ENCODE measurements around the gene AFP. TPM values are rescaled to one million over a fixed set of nuclear protein-coding genes. Genes with fewer than 3 reads are reported as not detected.

The AFP gene
- polyA plus RNA-seq, 1 donor from 2014 or later: not detected

DNA sequence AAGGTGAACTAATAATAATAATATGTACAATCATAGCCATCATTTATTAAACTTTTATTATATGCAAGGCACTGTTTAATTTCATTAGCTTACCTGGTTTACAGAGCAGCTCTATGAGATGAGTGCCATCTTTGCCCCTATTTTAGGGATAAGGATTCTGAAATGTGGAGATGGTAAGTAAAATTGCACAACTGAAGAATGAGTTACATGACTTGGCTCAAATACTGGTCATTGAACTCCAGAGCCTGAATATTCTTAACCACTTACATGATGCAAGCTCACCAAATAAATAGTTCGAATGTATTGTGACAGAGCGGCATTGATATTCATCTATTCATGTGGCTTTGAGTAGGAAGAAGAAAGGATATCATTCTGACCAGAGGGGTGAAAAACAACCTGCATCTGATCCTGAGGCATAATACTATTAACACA is 20.2 kb upstream of the AFP start:
- no peak overlapping the region for H2AFZ ChIP-seq (ENCODE audit: low read depth, low read length)
- no peak overlapping the region for H3K4me3 ChIP-seq (ENCODE audit: low read length)
- no peaks in the 10 kb centered on the region for H3K36me3 ChIP-seq (ENCODE audit: insufficient read depth, low read length)
- no peak overlapping the region for H3K4me2 ChIP-seq (ENCODE audit: low read length)
- no peaks in the 10 kb centered on the region for H3K9me2 ChIP-seq (ENCODE audit: insufficient read depth, low read length)
- no peaks in the 10 kb centered on the region for H3F3A ChIP-seq (ENCODE audit: insufficient read depth, low read length, poor library complexity, severe bottlenecking)
- TF ChIP-seq MXI1 (conservative IDR thresholded peaks at IDR 0.05; ENCODE audit: poor library complexity, severe bottlenecking): no peak
- TF ChIP-seq SMC3 (conservative IDR thresholded peaks at IDR 0.05; ENCODE audit: poor library complexity): no peak
- TF ChIP-seq EZH2 (IDR thresholded peaks at IDR 0.05; ENCODE audit: borderline replicate concordance, insufficient read depth, low read length, poor library complexity, severe bottlenecking): no peak
- TF ChIP-seq TAF1 (IDR thresholded peaks at IDR 0.05; ENCODE audit: low read depth): no peak
- TF ChIP-seq RAD21 (conservative IDR thresholded peaks at IDR 0.05): no peak
- TF ChIP-seq, protein P1, sequence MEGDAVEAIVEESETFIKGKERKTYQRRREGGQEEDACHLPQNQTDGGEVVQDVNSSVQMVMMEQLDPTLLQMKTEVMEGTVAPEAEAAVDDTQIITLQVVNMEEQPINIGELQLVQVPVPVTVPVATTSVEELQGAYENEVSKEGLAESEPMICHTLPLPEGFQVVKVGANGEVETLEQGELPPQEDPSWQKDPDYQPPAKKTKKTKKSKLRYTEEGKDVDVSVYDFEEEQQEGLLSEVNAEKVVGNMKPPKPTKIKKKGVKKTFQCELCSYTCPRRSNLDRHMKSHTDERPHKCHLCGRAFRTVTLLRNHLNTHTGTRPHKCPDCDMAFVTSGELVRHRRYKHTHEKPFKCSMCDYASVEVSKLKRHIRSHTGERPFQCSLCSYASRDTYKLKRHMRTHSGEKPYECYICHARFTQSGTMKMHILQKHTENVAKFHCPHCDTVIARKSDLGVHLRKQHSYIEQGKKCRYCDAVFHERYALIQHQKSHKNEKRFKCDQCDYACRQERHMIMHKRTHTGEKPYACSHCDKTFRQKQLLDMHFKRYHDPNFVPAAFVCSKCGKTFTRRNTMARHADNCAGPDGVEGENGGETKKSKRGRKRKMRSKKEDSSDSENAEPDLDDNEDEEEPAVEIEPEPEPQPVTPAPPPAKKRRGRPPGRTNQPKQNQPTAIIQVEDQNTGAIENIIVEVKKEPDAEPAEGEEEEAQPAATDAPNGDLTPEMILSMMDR (IDR thresholded peaks at IDR 0.05; ENCODE audit: poor library complexity, severe bottlenecking): no peak
- TF ChIP-seq EP300 (conservative IDR thresholded peaks at IDR 0.05; ENCODE audit: poor library complexity, severe bottlenecking): no peak
- TF ChIP-seq, protein P2, sequence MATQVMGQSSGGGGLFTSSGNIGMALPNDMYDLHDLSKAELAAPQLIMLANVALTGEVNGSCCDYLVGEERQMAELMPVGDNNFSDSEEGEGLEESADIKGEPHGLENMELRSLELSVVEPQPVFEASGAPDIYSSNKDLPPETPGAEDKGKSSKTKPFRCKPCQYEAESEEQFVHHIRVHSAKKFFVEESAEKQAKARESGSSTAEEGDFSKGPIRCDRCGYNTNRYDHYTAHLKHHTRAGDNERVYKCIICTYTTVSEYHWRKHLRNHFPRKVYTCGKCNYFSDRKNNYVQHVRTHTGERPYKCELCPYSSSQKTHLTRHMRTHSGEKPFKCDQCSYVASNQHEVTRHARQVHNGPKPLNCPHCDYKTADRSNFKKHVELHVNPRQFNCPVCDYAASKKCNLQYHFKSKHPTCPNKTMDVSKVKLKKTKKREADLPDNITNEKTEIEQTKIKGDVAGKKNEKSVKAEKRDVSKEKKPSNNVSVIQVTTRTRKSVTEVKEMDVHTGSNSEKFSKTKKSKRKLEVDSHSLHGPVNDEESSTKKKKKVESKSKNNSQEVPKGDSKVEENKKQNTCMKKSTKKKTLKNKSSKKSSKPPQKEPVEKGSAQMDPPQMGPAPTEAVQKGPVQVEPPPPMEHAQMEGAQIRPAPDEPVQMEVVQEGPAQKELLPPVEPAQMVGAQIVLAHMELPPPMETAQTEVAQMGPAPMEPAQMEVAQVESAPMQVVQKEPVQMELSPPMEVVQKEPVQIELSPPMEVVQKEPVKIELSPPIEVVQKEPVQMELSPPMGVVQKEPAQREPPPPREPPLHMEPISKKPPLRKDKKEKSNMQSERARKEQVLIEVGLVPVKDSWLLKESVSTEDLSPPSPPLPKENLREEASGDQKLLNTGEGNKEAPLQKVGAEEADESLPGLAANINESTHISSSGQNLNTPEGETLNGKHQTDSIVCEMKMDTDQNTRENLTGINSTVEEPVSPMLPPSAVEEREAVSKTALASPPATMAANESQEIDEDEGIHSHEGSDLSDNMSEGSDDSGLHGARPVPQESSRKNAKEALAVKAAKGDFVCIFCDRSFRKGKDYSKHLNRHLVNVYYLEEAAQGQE (IDR thresholded peaks at IDR 0.05; ENCODE audit: borderline replicate concordance): no peak
- no peak for TF ChIP-seq POLR2AphosphoS5 (IDR thresholded peaks at IDR 0.05)
- no peaks in the 10 kb centered on the region for H4K20me1 ChIP-seq (ENCODE audit: insufficient read depth)
- no peak overlapping the region for H3K27ac ChIP-seq (ENCODE audit: low read length)
- no peaks in the 10 kb centered on the region for H3K9me3 ChIP-seq (ENCODE audit: low read length)
- H3K79me2 ChIP-seq (replicated peaks; ENCODE audit: insufficient read depth, low read length): no peaks in the 10 kb centered on the region
- H3K27me3 ChIP-seq (ENCODE audit: insufficient read depth, low read depth, low read length): no peaks in the 10 kb centered on the region
- no peak overlapping the region for H3K9ac ChIP-seq (ENCODE audit: low read length)

DNA sequence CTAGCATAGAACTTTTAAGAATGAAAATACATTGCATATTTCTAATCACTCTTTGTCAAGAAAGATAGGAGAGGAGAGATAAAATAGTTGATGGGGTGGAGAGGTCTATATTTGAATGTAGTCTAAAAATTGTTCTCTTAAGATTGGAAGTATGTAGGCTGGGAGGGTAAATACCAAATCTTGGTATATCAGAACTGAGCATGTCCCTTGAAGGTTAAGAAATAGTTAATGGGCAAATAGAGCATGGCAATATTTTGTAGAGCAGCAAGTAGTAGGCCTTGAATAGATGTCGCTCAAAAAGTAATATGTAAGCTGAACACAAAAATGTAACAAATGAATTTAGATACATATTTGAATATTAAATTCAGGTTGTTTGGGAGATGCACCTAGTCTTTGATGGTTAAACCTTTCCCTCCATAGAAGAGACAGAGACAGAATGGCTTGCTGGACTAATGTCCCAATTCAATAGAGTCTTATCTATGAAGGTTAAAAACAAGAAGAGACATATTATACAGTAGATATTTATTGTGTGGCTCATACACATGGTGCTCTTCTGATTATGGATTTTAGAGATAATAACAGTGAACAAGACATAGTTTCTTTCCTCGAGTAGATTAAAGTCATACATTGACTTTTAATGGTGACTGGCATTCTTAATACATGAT is 19.5 kb upstream of the AFP start:
- TF ChIP-seq, protein P1 (IDR thresholded peaks at IDR 0.05; ENCODE audit: poor library complexity, severe bottlenecking): no peak
- TF ChIP-seq SMC3 (conservative IDR thresholded peaks at IDR 0.05; ENCODE audit: poor library complexity): no peak
- no peak for TF ChIP-seq RAD21 (conservative IDR thresholded peaks at IDR 0.05)
- TF ChIP-seq POLR2AphosphoS5 (IDR thresholded peaks at IDR 0.05): no peak
- TF ChIP-seq EZH2 (IDR thresholded peaks at IDR 0.05; ENCODE audit: borderline replicate concordance, insufficient read depth, low read length, poor library complexity, severe bottlenecking): no peak
- H3F3A ChIP-seq (ENCODE audit: insufficient read depth, low read length, poor library complexity, severe bottlenecking): no peaks in the 10 kb centered on the region
- no peaks in the 10 kb centered on the region for H4K20me1 ChIP-seq (ENCODE audit: insufficient read depth)
- H3K9me3 ChIP-seq (ENCODE audit: low read length): no peaks in the 10 kb centered on the region
- H3K27me3 ChIP-seq (ENCODE audit: insufficient read depth, low read depth, low read length): no peaks in the 10 kb centered on the region
- H3K36me3 ChIP-seq (ENCODE audit: insufficient read depth, low read length): no peaks in the 10 kb centered on the region
- no peaks in the 10 kb centered on the region for H3K9me2 ChIP-seq (ENCODE audit: insufficient read depth, low read length)
- H3K4me2 ChIP-seq (ENCODE audit: low read length): no peak overlapping the region
- no peak overlapping the region for H3K4me3 ChIP-seq (ENCODE audit: low read length)
- H2AFZ ChIP-seq (ENCODE audit: low read depth, low read length): no peak overlapping the region
- H3K27ac ChIP-seq (ENCODE audit: low read length): no peak overlapping the region
- no peak overlapping the region for H3K9ac ChIP-seq (ENCODE audit: low read length)
- no peaks in the 10 kb centered on the region for H3K79me2 ChIP-seq (replicated peaks; ENCODE audit: insufficient read depth, low read length)

All from neural cell (in vitro differentiated cells).